IPS DF 6.9 (cell line): Measurements from ENCODE around the gene FSIP2.

Experiments
- DNase-seq: peaks from one replicate; pipeline ENCODE4 v3.0.0-alpha.2; 2013; ENCODE audit warnings: low read depth, low spot score
- H3K27ac ChIP-seq: one replicate; pipeline ENCODE4 v1.5.1; 2013; ENCODE audit warnings: low read length, control low read depth
- H3K27me3 ChIP-seq: 2 replicates; pipeline ENCODE4 v1.6.1; 2013; ENCODE audit warnings: mild to moderate bottlenecking, low read length; ENCODE audit not compliant: control insufficient read depth, insufficient read depth
- H3K36me3 ChIP-seq: 2 replicates; pipeline ENCODE4 v1.6.1; 2013; ENCODE audit warnings: low read length; ENCODE audit not compliant: control insufficient read depth, insufficient read depth
- H3K4me1 ChIP-seq: 2 replicates; pipeline ENCODE4 v1.6.1; 2013; ENCODE audit warnings: low read length; ENCODE audit not compliant: control insufficient read depth, insufficient read depth
- H3K4me3 ChIP-seq: 2 replicates; pipeline ENCODE4 v1.5.1; 2013; ENCODE audit warnings: mild to moderate bottlenecking, low read length
- H3K9me3 ChIP-seq: 2 replicates; pipeline ENCODE4 v1.6.1; 2013; ENCODE audit warnings: low read length, inconsistent platforms; ENCODE audit not compliant: control insufficient read depth, insufficient read depth
- WGBS: extraction: QIAGEN DNeasy Blood & Tissue Kit; methylation state at CpG from one replicate; pipeline ENCODE4 v1.1.7; 2013; ENCODE audit warnings: mixed read lengths, missing lambda C conversion rate; ENCODE audit not compliant: insufficient read length, insufficient coverage; 5-methylcytosine and 5-hydroxymethylcytosine counted together

The FSIP2 gene, protein sequence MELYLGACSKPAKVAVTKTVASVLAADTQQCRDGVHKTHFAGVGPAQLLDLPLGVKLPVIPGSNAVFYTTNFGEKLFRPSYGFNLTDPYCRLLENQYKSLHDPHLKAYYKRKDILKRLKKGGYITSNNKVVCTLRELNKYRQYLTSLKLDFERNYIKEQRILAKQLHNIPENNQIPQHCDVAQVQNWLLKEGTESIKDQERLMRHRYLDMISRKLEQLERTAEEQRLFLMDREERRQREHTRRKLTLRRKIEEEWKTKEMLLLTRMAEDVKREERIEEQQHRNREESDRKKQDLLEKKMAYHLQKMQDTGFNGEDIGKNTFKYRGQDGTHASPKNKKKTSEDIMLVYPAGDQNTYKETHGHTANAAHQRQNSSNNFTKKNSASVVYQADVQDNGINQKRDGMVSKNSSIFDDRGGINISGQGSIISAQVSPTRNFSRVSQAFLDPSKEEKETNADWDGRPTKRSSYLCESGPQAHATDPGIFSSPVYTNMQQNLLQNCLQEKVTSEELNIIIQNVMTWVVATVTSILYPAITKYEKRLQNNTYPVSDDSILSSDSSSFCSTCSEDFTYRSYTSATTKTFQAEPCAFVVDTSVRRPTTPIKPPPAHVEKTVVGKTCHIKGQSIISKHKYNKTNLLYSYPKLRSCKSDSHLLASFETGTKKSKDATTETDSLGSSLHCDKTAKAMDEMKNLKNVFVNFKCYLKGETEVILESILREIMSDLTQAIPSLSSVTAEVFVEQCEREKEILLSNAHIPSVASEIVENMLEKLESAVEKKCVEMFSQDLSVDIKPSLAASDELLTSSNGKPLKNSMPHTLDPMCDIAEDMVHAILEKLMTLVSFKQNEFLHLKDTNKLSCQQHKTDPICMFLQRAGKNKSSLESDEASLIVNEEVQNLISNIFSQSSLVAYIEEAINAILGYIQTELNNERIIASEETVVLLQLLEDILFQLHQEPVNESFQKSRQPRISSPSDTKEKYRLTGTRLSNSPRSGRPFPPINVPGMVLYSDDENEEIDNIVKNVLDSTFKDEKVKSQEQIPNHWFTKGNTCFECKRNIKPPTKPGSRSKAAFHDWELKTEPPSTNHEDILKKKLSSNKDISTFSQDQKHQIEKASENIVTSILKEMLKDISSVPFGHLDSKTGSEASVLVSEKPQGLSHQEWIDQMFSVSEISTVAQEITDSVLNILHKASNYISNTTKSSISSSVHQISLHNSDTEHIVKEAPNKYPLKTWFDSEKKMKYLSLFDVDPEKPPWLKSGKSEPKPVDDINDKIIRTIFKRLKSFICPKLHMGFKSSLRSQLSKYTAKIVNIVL (N-terminal part only)

DNA sequence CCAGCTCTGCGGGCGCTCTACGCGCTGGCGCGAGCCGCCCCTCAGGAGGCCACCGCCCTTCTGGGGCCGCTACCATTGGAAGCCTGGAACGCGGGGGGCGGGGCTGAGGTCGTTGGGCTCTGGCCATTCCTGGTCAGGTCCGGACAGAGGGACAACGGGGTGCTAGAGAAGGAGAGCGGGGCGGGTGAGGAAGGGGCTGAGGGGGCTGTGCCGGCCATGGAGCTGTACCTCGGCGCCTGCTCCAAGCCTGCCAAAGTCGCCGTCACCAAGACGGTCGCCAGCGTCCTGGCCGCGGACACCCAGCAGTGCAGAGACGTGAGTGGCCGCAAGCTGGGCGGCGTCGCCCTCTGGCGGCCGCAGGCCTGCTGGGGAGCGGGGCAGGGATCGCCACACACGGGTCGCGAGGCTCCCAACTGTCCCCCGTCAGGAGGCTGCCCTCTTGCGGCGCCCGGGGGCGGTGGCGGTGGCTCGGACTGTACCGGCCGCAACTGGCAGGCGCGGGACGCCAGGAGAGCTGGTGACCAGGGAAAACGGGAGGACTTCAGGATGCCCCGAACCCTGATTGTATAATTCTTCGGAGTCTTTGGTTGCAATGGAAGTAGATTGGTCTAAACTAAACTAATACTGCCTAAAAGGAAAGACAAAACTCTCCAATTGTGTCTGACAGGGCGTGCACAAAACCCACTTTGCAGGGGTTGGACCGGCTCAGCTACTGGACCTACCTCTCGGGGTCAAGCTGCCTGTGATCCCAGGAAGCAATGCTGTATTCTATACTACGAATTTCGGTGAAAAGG, at the start of gene FSIP2:
TSS of gene FSIP2 (plus strand) at position 126 of the 794 bp plus-strand sequence. CDS start at position 217, 91 bp downstream.
- WGBS, result no CpG with 5 or more reads among the region's 59 CpGs
- H3K4me3 ChIP-seq, result peak within 1 kb of the TSS; percentile 70; the same call in 1 of the 2 replicates
- H3K27me3 ChIP-seq, result no peaks in the 10 kb centered on the region
- peak; percentile 93 for DNase-seq
- no peaks in the 10 kb centered on the region for H3K4me1 ChIP-seq
- H3K36me3 ChIP-seq, result no peaks in the 10 kb centered on the region
- no peak within 1 kb of the TSS for H3K27ac ChIP-seq
- H3K9me3 ChIP-seq, result no peaks in the 10 kb centered on the region

DNA sequence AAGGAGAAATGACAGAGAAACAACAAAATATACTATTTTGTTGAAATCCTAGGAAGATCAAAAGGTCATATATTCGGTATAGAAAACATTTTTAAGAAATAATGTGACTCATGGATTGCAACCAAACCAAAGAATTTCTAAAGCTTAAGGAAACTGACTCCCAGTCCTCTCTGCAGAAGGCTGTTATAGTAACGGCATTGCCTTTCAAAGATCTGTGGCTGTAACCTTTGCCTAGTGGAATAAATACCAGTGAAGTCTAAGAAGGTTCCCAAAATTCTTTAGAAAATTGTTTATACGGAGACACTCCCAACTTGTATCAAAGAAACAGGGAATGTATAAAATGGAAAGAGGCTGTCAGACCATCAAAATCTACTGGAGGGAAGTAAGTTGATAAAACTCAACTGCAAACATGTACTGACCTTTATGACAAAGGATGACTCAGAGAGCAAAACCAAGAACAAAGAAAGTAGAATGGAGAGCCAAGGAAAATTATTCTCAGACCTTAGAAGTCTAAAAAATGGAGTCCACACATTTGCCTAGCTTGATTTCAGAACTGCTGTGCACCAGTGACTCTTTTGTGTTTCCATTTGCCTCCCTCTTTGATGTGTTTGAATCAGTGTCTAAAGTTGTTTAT, 48.6 kb upstream of the FSIP2 start:
- no peak for DNase-seq
- H3K4me3 ChIP-seq, result no peak overlapping the region
- no peak overlapping the region for H3K27ac ChIP-seq
- WGBS, result no CpG with 5 or more reads among the region's 3 CpGs
- no peaks in the 10 kb centered on the region for H3K4me1 ChIP-seq
- no peaks in the 10 kb centered on the region for H3K36me3 ChIP-seq
- no peaks in the 10 kb centered on the region for H3K9me3 ChIP-seq
- no peaks in the 10 kb centered on the region for H3K27me3 ChIP-seq

DNA sequence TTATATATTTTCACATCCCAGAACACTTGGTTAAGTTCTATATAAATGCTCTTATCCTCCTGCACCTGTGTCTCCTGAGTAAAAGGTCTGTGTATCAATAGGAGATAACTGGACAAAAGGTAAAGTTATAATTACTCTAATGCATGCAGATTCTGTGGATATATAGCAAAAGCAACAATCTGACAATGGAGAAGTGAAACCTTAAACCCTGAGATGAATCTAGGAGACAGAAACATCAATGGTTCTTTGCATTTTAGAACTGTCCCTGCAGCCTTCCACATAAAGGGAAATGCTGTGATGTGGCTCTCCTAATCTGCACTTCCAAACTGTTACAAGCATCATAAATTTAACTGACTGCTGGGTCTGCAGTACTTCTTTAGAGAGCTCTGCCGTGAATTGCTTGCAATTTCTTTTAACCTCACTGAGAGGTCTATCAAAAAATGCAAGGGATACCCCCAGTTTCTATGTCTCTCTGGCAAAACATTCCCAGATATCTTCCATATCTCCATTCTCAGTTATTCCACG, 42.8 kb upstream of the FSIP2 start:
- Histone ChIP-seq H3K9me3 (no peaks in the 10 kb centered on the region), H3K27me3 (no peaks in the 10 kb centered on the region), H3K36me3 (no peaks in the 10 kb centered on the region), H3K4me1 (no peaks in the 10 kb centered on the region), H3K27ac (no peak overlapping the region), H3K4me3 (no peak overlapping the region)
- no CpG with 5 or more reads among the region's 2 CpGs for WGBS
- DNase-seq, result no peak

DNA sequence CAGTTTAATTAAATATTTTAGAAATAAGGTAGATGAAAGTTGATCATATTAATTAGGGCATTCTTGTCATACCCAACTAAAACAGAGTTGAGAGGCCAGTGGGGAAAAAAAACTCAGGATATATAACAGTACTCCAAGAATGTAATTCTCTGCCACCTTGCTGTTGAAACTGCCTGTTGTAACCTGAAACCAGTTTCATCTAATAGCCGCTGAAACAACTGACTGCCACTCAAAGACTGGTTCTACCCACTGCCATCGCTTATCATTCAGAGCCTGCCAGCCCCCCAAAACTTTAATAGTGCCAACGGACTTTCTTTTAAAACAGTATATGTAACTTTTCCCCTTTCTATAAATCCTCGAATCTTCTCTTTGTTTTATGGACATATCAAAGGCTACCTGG, 37.7 kb upstream of the FSIP2 start:
- Histone ChIP-seq H3K4me3 (no peak overlapping the region), H3K9me3 (no peaks in the 10 kb centered on the region), H3K27me3 (no peaks in the 10 kb centered on the region), H3K4me1 (no peaks in the 10 kb centered on the region), H3K36me3 (no peaks in the 10 kb centered on the region), H3K27ac (no peak overlapping the region)
- DNase-seq, result no peak
- no CpG with 5 or more reads among the region's 4 CpGs for WGBS

DNA sequence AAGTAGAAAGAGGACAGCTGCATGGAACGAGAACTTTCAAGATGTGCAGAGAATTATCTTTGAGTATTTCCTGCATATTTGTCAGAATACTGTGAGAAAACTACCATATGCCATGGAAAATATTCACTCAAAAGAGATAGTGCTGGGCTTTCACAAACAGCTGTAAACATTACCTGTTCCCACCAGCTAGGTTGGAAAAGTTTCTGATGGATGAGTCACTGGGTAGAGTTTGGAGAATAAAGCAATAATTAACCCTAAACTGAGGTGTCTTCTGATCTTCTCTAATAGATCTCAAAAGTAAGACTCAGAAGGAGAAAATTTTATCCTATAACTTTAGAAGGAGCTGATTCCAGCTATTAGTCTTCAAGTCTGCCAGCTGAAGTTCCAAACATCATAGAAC, 3.9 kb upstream of the FSIP2 start:
- WGBS, result no CpG with 5 or more reads among the region's 1 CpG
- no peaks in the 10 kb centered on the region for H3K9me3 ChIP-seq

DNA sequence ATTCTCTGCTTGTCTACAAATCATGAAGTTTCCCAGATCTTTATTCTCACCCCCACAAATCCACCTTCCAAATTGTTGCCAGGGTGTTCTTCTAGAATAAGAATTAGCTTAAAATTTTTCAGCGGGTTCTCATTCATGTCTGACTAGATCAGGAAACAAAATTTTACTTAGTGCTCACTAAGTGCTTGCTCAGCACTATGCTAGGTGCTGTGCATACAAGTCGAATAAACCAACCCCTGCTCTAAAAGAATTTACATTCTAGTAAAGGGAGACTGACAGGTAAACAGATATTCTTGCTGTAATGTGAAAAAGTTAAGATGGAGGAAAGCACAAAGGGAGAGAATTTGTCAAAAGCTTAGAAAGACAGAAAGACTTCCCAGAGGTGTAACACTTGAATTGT, 2.4 kb upstream of the FSIP2 start:
- no CpG with 5 or more reads among the region's 2 CpGs for WGBS
- no peak overlapping the region for H3K27ac ChIP-seq
- no peaks in the 10 kb centered on the region for H3K9me3 ChIP-seq
- H3K36me3 ChIP-seq, result no peaks in the 10 kb centered on the region
- no peak overlapping the region for H3K4me3 ChIP-seq
- DNase-seq, result no peak
- no peaks in the 10 kb centered on the region for H3K27me3 ChIP-seq
- H3K4me1 ChIP-seq, result no peaks in the 10 kb centered on the region

More for the DNA sequence above, 3.9 kb upstream of the FSIP2 start:
- Histone ChIP-seq H3K4me1 (no peaks in the 10 kb centered on the region), H3K27ac (no peak overlapping the region), H3K4me3 (no peak overlapping the region), H3K36me3 (no peaks in the 10 kb centered on the region), H3K27me3 (no peaks in the 10 kb centered on the region)
- no peak for DNase-seq

DNA sequence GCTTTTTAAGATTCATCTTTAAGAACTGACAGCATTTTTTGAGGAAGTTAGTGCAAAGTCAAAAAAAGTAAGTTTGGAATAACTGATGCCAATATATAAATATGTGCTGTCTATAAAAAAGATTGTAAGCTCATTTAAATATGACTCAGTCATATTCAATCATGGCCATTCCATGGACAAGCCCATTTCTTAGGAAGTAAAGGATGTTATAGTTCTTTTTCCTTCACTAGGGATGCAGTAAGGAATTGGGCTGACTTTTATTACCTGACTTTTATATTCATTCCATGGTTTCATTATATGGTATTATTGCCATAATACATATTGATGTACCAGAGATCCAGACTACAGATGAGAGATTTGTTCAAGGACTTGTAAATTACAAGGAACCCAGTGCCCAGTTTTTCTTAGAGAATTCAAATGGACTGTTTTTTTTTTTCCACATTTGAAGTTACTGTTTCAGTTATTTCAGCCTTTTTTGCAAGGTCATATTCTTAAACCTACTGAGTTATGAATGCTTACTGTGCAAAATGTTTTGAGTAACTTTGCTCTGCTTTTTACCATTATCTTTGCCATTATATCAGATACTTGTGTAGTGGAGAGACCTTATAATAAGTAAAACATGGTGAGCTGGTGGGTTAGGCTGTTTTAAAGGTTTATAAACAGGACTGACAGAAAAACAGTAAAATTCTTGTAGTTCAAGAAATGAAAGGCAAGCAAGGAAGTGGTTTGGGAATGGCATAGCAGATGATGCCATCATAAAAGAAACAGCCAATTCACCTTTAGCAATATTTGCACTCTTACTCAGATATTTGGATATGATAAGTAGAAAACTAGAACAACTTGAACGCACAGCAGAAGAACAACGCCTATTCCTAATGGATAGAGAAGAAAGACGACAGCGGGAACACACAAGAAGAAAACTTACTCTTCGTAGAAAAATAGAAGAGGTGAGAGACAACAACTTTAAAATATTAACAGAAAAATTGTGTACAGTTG, 7.6 kb downstream of the FSIP2 start:
- no peak overlapping the region for H3K27ac ChIP-seq
- H3K4me3 ChIP-seq, result no peak overlapping the region
- no peak for DNase-seq
- no peaks in the 10 kb centered on the region for H3K27me3 ChIP-seq
- no CpG with 5 or more reads among the region's 5 CpGs for WGBS
- no peaks in the 10 kb centered on the region for H3K9me3 ChIP-seq
- H3K36me3 ChIP-seq, result no peaks in the 10 kb centered on the region
- no peaks in the 10 kb centered on the region for H3K4me1 ChIP-seq

DNA sequence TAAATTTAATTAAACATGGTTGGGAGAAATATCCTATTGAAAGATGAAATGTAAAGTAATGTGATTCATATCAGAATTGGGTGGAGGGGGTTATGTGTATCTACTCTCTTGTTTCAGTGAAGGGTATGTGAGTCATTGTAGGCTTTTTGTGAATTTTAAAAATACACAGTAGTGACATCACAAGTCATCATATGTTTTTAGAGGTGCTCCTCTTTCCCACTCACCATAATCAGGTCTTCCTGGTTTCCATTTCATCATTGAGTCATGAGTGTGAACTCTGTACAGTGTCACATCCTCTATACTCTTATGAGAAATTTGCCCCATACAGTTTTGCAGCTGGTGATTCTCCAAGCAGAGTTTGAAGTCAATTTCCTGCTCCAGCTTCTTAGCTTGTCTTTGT, 18.8 kb downstream of the FSIP2 start:
- Histone ChIP-seq H3K36me3 (no peaks in the 10 kb centered on the region), H3K9me3 (no peaks in the 10 kb centered on the region), H3K4me3 (no peak overlapping the region), H3K27me3 (no peaks in the 10 kb centered on the region), H3K27ac (no peak overlapping the region), H3K4me1 (no peaks in the 10 kb centered on the region)
- DNase-seq, result no peak

DNA sequence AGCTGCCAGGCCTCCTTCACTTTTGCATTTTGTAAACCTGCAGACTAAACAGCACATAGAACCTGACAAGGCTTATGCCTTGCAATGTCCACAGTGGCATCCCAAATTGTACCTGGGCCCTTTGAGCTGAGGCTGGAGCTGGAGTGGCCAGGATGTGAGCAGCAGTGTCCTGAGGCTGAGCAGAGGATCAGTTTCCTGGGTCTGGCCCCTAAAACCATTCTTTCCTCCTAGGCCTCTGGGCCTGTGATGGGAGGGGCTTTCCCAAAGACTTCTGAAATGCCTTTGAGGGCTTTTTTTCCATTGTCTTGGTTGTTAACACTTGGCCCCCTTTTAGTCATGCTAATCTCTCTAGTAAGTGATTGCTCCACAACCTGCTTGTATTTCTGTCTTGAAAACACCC, 32.8 kb downstream of the FSIP2 start:
- no peak overlapping the region for H3K4me3 ChIP-seq
- H3K36me3 ChIP-seq, result no peaks in the 10 kb centered on the region
- H3K9me3 ChIP-seq, result no peaks in the 10 kb centered on the region
- H3K27ac ChIP-seq, result no peak overlapping the region
- H3K4me1 ChIP-seq, result no peaks in the 10 kb centered on the region
- no peak for DNase-seq
- no peaks in the 10 kb centered on the region for H3K27me3 ChIP-seq
